GM12892 (cell line): Measurements from ENCODE around the gene COPG2.

Experiments used
- DNase-seq: peaks from one replicate; pipeline ENCODE4 v3.0.0; 2011; ENCODE audit not compliant: insufficient read length
- FAIRE-seq: peaks from 2 replicates; lab custom pipeline; 2011; peaks lifted over from hg19 to GRCh38; lab: Jason Lieb, UNC
- POLR2A ChIP-seq: IDR thresholded peaks from 2 replicates; pipeline ENCODE4 v1.6.1; 2011; ENCODE audit warnings: low read depth, low read length, control low read depth
- POLR2AphosphoS5 ChIP-seq: IDR thresholded peaks from 2 replicates; pipeline ENCODE4 v1.6.1; 2011; ENCODE audit warnings: low read depth, low read length, control low read depth
- TAF1 ChIP-seq: IDR thresholded peaks from 2 replicates; pipeline ENCODE4 v1.6.1; 2011; ENCODE audit warnings: low read depth, mild to moderate bottlenecking, control low read depth, low read length, borderline replicate concordance

COPG2 gene

DNA sequence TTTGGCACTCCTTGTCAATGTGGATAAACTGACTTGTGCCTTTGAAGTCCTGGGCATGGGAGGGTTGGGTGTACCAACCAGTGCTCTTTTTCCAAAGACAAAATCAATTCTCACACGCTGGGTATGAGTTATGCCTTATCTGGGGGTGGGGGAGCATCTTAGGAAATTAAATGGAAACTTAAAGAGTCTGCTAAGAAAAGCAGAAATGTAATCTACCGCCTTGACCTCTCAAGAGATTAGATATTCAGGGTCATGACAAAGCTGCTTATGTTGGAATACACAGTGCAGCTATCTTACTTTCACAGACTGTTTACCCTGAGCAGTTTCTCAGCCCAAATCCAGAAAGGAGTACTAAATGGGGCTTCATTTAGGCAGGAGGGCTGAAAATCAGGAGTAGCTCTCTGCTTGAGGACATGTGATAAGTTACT, 174.1 kb downstream of the COPG2 start:
- DNase-seq (no peak), FAIRE-seq (no peak)
- TF ChIP-seq POLR2AphosphoS5 (no peak), POLR2A (no peak), TAF1 (no peak)

GRCh38 chr7:130493275-130493873, 175.2 kb downstream of the COPG2 start:
- no peak for DNase-seq
- no peak for FAIRE-seq

DNA sequence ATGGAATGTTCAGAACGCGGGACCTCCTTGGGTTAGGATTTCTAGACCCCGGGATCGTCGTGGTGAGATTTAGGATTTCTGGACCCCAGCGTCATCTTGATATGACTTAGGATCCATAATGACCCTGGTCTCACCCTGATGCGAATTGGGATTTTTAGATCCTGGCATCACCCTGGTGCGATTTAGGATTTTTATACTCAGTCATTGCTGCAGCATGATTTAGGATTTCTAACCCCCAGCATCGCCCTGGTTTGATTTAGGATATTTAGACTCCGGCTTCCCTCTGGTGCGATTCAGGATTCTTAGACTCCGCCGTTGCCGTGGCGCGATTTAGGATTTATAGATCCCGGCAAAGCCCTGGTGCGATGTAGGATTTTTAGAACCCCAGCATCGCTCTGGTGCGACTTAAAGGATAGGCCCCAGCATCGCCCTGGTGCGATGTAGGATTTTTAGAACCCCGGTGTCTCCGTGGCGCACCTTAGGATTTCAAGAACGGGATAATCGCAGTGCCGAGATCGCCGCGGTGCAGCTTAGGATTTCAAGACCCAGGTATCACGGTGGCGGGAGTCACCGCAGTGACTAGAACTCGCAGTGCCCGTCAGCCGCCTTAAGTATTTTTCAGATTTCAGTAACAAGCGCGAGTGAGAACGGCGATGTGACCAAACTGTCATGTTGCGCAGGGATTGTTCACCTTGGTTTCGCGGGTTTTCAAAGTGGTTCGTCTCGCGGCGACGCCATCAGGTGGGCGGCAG, 175.8 kb downstream of the COPG2 start:
- no peak for TF ChIP-seq POLR2A
- TF ChIP-seq POLR2AphosphoS5: no peak
- TF ChIP-seq TAF1: no peak
- FAIRE-seq (no peak), DNase-seq (no peak)

More at GRCh38 chr7:130493275-130493873, 175.2 kb downstream of the COPG2 start:
- TF ChIP-seq TAF1: no peak
- TF ChIP-seq POLR2A: no peak
- TF ChIP-seq POLR2AphosphoS5: no peak

- TF ChIP-seq POLR2A (no peak), POLR2AphosphoS5 (no peak), TAF1 (no peak)
- DNase-seq (no peak), FAIRE-seq (no peak)
Observed at GRCh38 chr7:130491841-130492522, 176.6 kb downstream of the COPG2 start, which contains the start of gene MEST. TSS of gene MEST (plus strand) at chr7:130492085. CDS start at chr7:130492314, 229 bp downstream.

DNA sequence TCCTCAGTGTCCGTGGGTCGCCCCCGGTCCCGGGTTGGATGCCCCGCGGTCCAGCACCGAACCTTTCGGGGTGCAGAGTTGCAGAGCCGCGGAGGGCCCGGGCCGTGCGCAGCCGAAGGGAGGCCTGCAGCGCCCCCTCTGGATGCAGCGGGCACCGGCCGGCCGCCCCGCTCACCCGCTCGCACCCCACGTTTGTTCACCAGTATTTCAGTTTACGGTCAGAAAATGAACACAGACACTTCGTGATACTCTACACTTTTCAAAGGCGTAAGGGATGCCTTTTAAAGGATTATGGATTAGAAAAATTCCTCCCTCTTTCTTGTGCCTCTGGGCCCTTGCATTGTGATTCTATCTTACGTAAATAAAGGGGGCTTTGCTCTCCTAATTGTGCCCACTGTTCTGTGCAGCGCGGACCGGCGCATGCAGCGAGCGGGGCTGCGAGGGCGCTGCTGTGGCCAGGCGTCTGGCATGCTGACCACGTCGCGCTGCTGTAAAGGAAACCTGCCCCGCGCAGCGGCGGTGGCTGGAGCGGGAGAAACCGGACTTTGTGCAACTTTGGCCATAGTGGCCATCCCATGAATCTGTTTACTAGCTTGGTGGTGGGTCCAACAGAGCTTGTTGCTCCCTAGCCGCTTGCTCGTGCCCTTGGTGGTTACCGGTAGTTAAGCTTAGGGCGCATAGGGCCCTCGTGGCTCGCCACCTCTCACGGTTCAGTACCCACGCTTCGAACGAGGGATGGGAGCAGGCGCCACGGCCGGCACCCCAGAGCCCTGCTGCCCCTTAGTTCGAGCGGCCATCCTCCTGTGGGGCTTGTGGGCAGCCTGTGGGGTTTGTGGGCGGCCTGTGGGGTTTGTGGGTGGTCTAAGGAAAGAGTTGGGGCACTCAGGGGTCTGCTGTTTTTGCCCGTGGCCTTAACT, 177.4 kb downstream of the COPG2 start:
- FAIRE-seq (no peak), DNase-seq (no peak)
- no peak for TF ChIP-seq POLR2A
- TF ChIP-seq POLR2AphosphoS5: no peak
- no peak for TF ChIP-seq TAF1

DNA sequence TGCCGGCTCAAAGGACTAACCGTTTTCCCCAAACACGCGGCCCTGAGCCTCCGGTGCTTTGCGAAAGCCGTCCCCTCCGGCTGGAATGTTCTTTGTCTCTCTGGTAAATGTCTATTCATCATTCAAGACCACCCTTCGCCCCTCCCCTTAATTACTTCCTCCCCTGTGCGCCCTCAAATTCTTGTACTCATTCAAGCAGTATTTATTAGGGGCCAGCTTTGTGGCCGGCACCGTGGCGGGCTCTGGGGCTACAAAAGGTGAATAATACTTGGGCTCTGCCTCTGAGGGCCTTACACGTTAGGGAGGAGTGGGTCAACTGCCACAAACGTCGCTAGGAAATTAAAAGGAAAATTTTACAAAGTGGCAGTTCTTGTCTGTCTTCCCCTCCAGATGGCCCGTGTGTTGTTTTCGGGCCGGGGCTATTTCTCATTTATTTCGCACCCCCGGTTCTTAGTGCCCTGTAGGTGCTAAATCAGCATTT, 178.2 kb downstream of the COPG2 start:
- FAIRE-seq (no peak), DNase-seq (no peak)
- TF ChIP-seq POLR2A: no peak

DNA sequence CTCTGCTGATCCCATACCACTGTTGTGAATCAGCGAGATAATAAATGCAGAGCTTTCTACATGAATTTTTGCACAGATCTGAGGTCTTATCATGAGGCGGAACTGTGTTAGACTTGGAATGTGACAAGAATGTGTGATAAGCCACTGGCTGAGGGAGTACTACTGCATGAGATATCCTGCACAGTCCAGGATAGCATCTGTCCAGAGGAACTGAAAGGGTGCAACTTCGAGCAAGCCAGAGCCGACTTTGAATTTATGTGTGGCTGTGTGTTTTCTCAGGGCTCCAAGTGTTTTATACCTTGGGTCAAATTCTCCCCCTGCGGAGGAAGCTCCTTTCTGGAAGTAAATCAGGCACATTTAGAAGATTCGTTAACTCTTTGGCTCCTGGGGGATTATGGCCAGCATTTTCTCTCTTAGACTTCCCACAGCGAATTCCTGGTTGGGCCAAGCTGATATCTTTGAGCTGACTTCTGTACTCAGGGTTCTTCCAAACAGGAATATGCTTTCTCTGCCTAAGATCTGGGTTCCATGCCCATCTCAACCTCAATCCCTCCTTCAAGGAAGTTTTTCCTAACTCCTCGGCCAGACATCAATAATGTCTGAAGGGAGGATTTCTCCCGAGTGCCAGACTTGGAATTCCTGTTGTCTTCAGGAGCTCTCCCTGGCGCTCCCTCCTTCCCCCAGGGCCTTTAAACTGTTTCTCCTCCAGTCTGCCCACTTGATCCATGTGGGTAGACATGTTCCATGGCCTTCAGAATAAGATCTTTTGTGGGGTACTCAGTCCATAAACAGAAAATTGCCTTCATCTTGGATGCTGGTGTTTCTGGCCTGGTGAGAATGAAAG, 179.2 kb downstream of the COPG2 start:
- DNase-seq: no peak
- FAIRE-seq: no peak

GRCh38 chr7:130488392-130489139, 180.0 kb downstream of the COPG2 start:
- DNase-seq (no peak), FAIRE-seq (no peak)
- TF ChIP-seq POLR2A (no peak), POLR2AphosphoS5 (no peak), TAF1 (no peak)

More for the DNA sequence above, 179.2 kb downstream of the COPG2 start:
- TF ChIP-seq POLR2A (no peak), TAF1 (no peak), POLR2AphosphoS5 (no peak)

GRCh38 chr7:130486954-130487436, 181.6 kb downstream of the COPG2 start:
- TF ChIP-seq POLR2A: no peak
- no peak for TF ChIP-seq POLR2AphosphoS5
- TF ChIP-seq TAF1: no peak
- FAIRE-seq (no peak), DNase-seq (no peak)

DNA sequence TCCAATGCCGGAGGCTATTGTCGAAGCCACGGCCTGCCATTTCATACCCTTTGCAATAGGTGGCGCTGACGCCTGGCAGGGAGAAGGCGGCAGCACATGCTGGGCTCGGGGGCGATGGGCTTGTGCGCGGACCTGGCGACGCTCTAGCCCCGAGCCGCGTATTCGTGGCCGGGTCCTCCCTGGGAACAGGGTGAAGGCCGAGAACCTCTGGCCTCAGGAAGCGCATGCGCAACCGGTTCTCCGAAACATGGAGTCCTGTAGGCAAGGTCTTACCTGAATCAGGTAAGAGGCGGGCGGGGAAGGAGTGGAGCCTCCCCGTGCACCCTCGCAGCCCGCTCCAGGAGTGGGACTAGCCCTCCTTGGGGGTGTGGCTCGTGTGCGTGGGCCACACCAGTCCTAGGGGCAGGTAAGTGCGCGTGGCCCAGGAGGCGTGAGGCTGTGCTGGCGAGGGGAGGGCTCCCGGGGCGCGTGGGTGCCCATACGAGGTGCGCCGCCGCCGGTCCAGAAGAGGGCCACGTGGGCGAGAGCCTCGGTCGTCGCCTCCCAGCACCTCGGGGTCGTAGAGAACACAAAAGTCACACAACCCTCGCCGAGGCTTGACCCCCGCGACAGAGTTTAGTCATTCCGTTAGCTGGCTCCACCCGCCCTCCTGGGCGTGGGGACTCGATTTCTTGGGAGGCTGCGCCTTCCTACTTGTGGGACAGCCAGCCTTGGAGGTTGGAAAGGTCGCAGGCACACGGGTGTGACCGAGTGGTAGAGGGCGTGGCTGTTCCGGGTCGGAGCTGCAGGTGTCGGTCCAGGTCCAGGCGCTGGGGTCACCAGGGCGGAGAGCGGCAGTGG, 182.2 kb downstream of the COPG2 start:
- FAIRE-seq (peak; percentile 50), DNase-seq (peak; percentile 41)
- no peak for TF ChIP-seq POLR2A
- TF ChIP-seq TAF1: no peak
- TF ChIP-seq POLR2AphosphoS5: no peak
